ENCODE results near the gene UMODL1.

- TF ChIP-seq POLR2A (IDR thresholded peaks at IDR 0.05; ENCODE audit: low read length) = no peak
- no peak for TF ChIP-seq GATA1 (IDR thresholded peaks at IDR 0.05; ENCODE audit: low read depth, low read length)
Observed at GRCh38 chr21:42059141-42059540, 12.0 kb upstream of the UMODL1 start.

All from erythroblast (primary cell).